Neuron (in vitro differentiated cells): ENCODE data around the gene NPEPPS.
"Not testable (repeated sequence)": the region's sequence is repeated elsewhere in the genome, so short reads cannot be mapped to it uniquely, and the experiment has no call there.

Experiments
- H2AFZ ChIP-seq: one replicate; pipeline ENCODE4 v1.6.1; 2013; ENCODE audit warnings: low read depth, mild to moderate bottlenecking, inconsistent platforms, low read length, moderate library complexity
- H3K27me3 ChIP-seq: one replicate; pipeline ENCODE4 v1.6.1; 2013; ENCODE audit warnings: low read length; ENCODE audit not compliant: insufficient read depth
- H3K36me3 ChIP-seq: one replicate; pipeline ENCODE4 v1.6.1; 2013; ENCODE audit warnings: low read length; ENCODE audit not compliant: insufficient read depth
- H3K4me1 ChIP-seq: one replicate; pipeline ENCODE4 v1.6.1; 2013; ENCODE audit warnings: low read length; ENCODE audit not compliant: insufficient read depth
- H3K4me3 ChIP-seq: 2 replicates; pipeline ENCODE4 v1.5.1; 2013; ENCODE audit warnings: mild to moderate bottlenecking, low read length, moderate library complexity
- H3K9me3 ChIP-seq: one replicate; pipeline ENCODE4 v1.6.1; 2013; ENCODE audit warnings: low read length

The NPEPPS gene

DNA sequence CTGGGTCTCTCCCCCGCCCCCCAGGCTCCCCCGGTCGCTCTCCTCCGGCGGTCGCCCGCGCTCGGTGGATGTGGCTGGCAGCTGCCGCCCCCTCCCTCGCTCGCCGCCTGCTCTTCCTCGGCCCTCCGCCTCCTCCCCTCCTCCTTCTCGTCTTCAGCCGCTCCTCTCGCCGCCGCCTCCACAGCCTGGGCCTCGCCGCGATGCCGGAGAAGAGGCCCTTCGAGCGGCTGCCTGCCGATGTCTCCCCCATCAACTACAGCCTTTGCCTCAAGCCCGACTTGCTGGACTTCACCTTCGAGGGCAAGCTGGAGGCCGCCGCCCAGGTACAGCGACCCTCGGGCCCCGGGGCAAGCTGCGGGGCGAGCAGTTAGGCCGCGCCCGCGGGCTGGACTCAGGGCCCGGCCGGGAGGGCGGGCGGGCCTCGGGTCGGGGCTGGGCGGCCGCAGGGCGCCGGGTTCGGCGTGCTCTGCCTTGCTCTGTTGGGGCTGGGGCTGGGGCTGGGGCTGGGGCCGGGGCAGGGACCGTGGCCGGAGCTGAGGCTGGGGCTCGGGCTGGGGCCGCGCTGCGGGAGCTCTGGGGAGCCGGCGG is 419 bp downstream of the NPEPPS start:
- H3K4me1 ChIP-seq, H2AFZ ChIP-seq, H3K9me3 ChIP-seq, H3K27me3 ChIP-seq, H3K36me3 ChIP-seq: not testable (repeated sequence)
- peak overlapping the region; percentile 90 for H3K4me3 ChIP-seq

GRCh38 chr17:47539085-47539484 is 8.2 kb downstream of the NPEPPS start:
- H3K4me3 ChIP-seq, H3K4me1 ChIP-seq: not testable (repeated sequence)

DNA sequence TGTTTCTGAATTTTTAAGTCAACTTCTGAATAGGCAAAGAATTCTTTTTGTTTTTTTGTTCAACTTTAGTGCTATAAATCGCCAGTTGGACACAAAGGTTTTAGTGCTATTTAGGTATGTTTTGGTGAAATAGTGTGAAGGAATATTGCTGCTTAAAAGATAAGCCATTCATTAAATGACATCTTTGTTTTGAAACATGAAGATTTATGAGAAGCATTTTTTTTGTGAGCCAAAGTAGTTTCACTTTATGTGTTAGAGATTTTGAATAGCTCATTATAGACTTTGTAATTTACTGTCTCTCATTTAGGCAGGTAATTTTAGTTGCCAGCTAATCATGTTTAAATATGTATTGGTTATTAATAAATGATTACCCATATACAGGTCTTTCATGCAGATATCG is 10.8 kb downstream of the NPEPPS start:
- H3K9me3 ChIP-seq, H3K4me3 ChIP-seq, H3K36me3 ChIP-seq, H3K4me1 ChIP-seq, H2AFZ ChIP-seq, H3K27me3 ChIP-seq: not testable (repeated sequence)

More at GRCh38 chr17:47539085-47539484, 8.2 kb downstream of the NPEPPS start:
- not testable (repeated sequence) for H2AFZ ChIP-seq, H3K9me3 ChIP-seq, H3K36me3 ChIP-seq, H3K27me3 ChIP-seq

DNA sequence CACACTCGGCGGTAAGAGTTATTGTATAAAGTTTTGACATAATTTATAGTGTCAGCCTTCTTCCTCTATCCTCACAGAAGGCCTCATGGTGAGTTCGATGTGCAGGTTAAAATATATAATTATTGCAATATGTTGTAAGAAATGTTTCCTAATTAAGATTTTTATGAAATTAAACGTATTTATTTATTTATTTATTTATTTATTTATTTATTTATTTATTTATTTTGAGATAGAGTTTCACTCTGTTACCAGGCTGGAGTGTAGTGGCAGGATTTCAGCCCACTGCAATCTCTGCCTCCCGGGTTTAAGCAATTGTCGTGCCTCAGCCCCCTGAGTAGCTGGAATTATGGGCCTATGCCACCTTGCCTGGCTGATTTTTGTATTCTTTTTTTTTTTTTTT is 13.4 kb downstream of the NPEPPS start:
- H3K9me3 ChIP-seq, H3K36me3 ChIP-seq, H3K4me1 ChIP-seq, H3K4me3 ChIP-seq, H3K27me3 ChIP-seq, H2AFZ ChIP-seq: not testable (repeated sequence)

GRCh38 chr17:47554733-47555132 is 23.8 kb downstream of the NPEPPS start:
- H3K9me3 ChIP-seq, H3K4me1 ChIP-seq, H2AFZ ChIP-seq, H3K4me3 ChIP-seq, H3K36me3 ChIP-seq, H3K27me3 ChIP-seq: not testable (repeated sequence)

GRCh38 chr17:47556108-47556507 is 25.2 kb downstream of the NPEPPS start:
- not testable (repeated sequence) for H3K4me3 ChIP-seq, H3K9me3 ChIP-seq, H3K27me3 ChIP-seq, H2AFZ ChIP-seq, H3K4me1 ChIP-seq, H3K36me3 ChIP-seq

GRCh38 chr17:47560517-47561043 is 29.7 kb downstream of the NPEPPS start:
- H3K4me3 ChIP-seq, H3K27me3 ChIP-seq, H3K36me3 ChIP-seq, H3K4me1 ChIP-seq, H3K9me3 ChIP-seq, H2AFZ ChIP-seq: not testable (repeated sequence)

GRCh38 chr17:47561698-47562405 is 30.9 kb downstream of the NPEPPS start:
- not testable (repeated sequence) for H3K27me3 ChIP-seq, H3K4me3 ChIP-seq, H3K4me1 ChIP-seq

GRCh38 chr17:47562406-47562705 is 31.4 kb downstream of the NPEPPS start:
- not testable (repeated sequence) for H3K4me3 ChIP-seq, H3K4me1 ChIP-seq, H2AFZ ChIP-seq, H3K27me3 ChIP-seq, H3K9me3 ChIP-seq, H3K36me3 ChIP-seq

More at GRCh38 chr17:47561698-47562405, 30.9 kb downstream of the NPEPPS start:
- not testable (repeated sequence) for H3K36me3 ChIP-seq, H2AFZ ChIP-seq, H3K9me3 ChIP-seq

GRCh38 chr17:47567261-47567660 is 36.4 kb downstream of the NPEPPS start:
- H3K27me3 ChIP-seq, H3K36me3 ChIP-seq, H3K9me3 ChIP-seq, H3K4me3 ChIP-seq, H2AFZ ChIP-seq, H3K4me1 ChIP-seq: not testable (repeated sequence)

DNA sequence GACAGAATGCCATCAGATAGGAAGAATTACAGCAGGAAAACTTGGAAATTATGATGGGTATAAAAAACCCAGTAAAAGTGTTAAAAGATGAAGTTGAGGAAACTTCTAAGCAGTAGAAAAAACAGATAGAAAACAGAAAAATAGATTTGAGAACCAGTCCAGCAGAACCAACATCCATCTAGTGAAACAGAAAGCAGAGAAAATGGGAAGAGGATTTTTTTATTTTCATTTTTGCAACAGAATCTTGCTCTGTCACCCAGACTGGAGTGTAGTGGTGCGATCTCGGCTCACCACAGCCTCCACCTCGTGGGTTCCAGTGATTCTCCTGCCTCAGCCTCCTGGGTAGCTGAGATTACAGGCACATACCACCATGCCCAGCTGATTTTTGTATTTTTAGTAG is 41.7 kb downstream of the NPEPPS start:
- H3K27me3 ChIP-seq, H3K4me1 ChIP-seq, H3K4me3 ChIP-seq, H3K9me3 ChIP-seq, H2AFZ ChIP-seq, H3K36me3 ChIP-seq: not testable (repeated sequence)

GRCh38 chr17:47582416-47582815 is 51.5 kb downstream of the NPEPPS start:
- H3K4me3 ChIP-seq, H3K27me3 ChIP-seq, H3K4me1 ChIP-seq, H3K36me3 ChIP-seq, H2AFZ ChIP-seq, H3K9me3 ChIP-seq: not testable (repeated sequence)

GRCh38 chr17:47586378-47587055 is 55.6 kb downstream of the NPEPPS start:
- not testable (repeated sequence) for H2AFZ ChIP-seq, H3K4me1 ChIP-seq, H3K36me3 ChIP-seq, H3K4me3 ChIP-seq, H3K27me3 ChIP-seq, H3K9me3 ChIP-seq

GRCh38 chr17:47593522-47593921 is 62.6 kb downstream of the NPEPPS start:
- H2AFZ ChIP-seq, H3K27me3 ChIP-seq, H3K4me3 ChIP-seq, H3K9me3 ChIP-seq, H3K4me1 ChIP-seq: not testable (repeated sequence)
- peaks cover 33% of the 10 kb centered on the region for H3K36me3 ChIP-seq
